Endothelial cell of umbilical vein (primary cell): ENCODE measurements around the gene NOXA1. TPM values are rescaled to one million over a fixed set of nuclear protein-coding genes. Genes with fewer than 3 reads are reported as not detected.

ENCODE experiments used
- BruUV-seq: library from RNA; stranded (reverse); fragments of 400-500 nt; replicated peaks from 2 replicates; lab custom pipeline; 2021; lab: Mats Ljungman, UMichigan
- CTCF ChIA-PET: fragments of 300-600, 350-600 bp; sonication (Branson Sonifier 250); formaldehyde crosslinking; loops from one replicate; lab custom pipeline; 2021; ENCODE audit warnings: antibody characterized with exemption, inconsistent platforms; lab: Charles Lee
- POLR2A ChIA-PET: fragments of 300-600, 350-600 bp; sonication (Branson Sonifier 250); formaldehyde crosslinking; loops from one replicate; lab custom pipeline; 2021; ENCODE audit warnings: antibody characterized with exemption, inconsistent platforms; lab: Charles Lee
- DNase-seq: peaks from one replicate; pipeline ENCODE4 v3.0.0-alpha.2; 2011; ENCODE audit warnings: low read depth, low spot score
- FAIRE-seq: peaks from 2 replicates; lab custom pipeline; 2011; peaks lifted over from hg19 to GRCh38; lab: Jason Lieb, UNC
- H2AFZ ChIP-seq: 2 replicates; pipeline ENCODE4 v1.6.0; 2012; ENCODE audit warnings: low read depth, low read length, control low read depth, inconsistent platforms
- H3K27ac ChIP-seq: 2 replicates; pipeline ENCODE4 v1.5.1; 2011; ENCODE audit warnings: low read depth, mild to moderate bottlenecking, control low read depth, low read length, moderate library complexity; ENCODE audit not compliant: insufficient read depth
- H3K27me3 ChIP-seq, 2 experiments: 2 replicates each; pipeline versions ENCODE4 v1.6.0 to v1.6.1; 2011; ENCODE audit warnings: low read length in 2 of 2, mixed read lengths in 1 of 2; ENCODE audit not compliant: control insufficient read depth in 2 of 2, insufficient read depth in 2 of 2
- H3K36me3 ChIP-seq, 2 experiments: 2 replicates in 1 of 2; 3 replicates in 1 of 2; pipeline ENCODE4 v1.5.1; 2011; ENCODE audit warnings: low read length in 2 of 2, mild to moderate bottlenecking in 1 of 2, moderate library complexity in 1 of 2; ENCODE audit not compliant: control insufficient read depth in 2 of 2, insufficient read depth in 2 of 2; ENCODE audit errors: extremely low read depth in 1 of 2
- H3K4me1 ChIP-seq: 3 replicates; pipeline ENCODE4 v1.5.1; 2011; ENCODE audit warnings: mild to moderate bottlenecking, low read length; ENCODE audit not compliant: control insufficient read depth, insufficient read depth; ENCODE audit errors: extremely low read depth
- H3K4me2 ChIP-seq: 2 replicates; pipeline ENCODE4 v1.6.1; 2011; ENCODE audit warnings: low read length, control low read depth, mixed read lengths; ENCODE audit not compliant: insufficient read depth
- H3K4me3 ChIP-seq, 3 experiments: fragments of 200-600 bp in 1 of 3; sonication (generic), shearing (Covaris generic) in 1 of 3; replicated peaks in 1 of 3; 2 replicates each; pipeline ENCODE4 v1.5.1; 2011 to 2016; ENCODE audit warnings: control low read depth in 3 of 3, low read length in 3 of 3, mild to moderate bottlenecking in 2 of 3, inconsistent platforms in 1 of 3, low read depth in 1 of 3, moderate library complexity in 1 of 3; ENCODE audit not compliant: insufficient read depth in 1 of 3
- H3K79me2 ChIP-seq: 2 replicates; pipeline ENCODE4 v1.6.0; 2012; ENCODE audit warnings: low read length, inconsistent platforms; ENCODE audit not compliant: control insufficient read depth, insufficient read depth
- H3K9ac ChIP-seq: replicated peaks from 2 replicates; pipeline ENCODE3; 2011; ENCODE audit warnings: low read length, control low read depth; ENCODE audit not compliant: insufficient read depth; ENCODE audit errors: extremely low read depth
- H3K9me1 ChIP-seq: replicated peaks from 3 replicates; pipeline ENCODE4 v1.6.0; 2011; ENCODE audit warnings: mild to moderate bottlenecking, low read length; ENCODE audit not compliant: control insufficient read depth, insufficient read depth; ENCODE audit errors: extremely low read depth
- H3K9me3 ChIP-seq: replicated peaks from 2 replicates; pipeline ENCODE4 v1.5.1; 2012; ENCODE audit warnings: low read length, inconsistent platforms; ENCODE audit not compliant: control insufficient read depth, insufficient read depth
- H4K20me1 ChIP-seq: replicated peaks from 2 replicates; pipeline ENCODE3; 2011; ENCODE audit warnings: mild to moderate bottlenecking, low read length; ENCODE audit not compliant: control insufficient read depth, insufficient read depth; ENCODE audit errors: extremely low read depth
- EZH2 ChIP-seq: IDR thresholded peaks from 2 replicates; pipeline ENCODE4 v1.6.1; 2012; ENCODE audit warnings: borderline replicate concordance, low read depth, mild to moderate bottlenecking, moderate library complexity, low read length, inconsistent platforms; ENCODE audit not compliant: severe bottlenecking
- FOS ChIP-seq: IDR thresholded peaks from 2 replicates; pipeline ENCODE4 v1.6.1; 2011; ENCODE audit warnings: mild to moderate bottlenecking, low read length, moderate library complexity, borderline replicate concordance; ENCODE audit not compliant: insufficient read depth
- GATA2 ChIP-seq: IDR thresholded peaks from 2 replicates; pipeline ENCODE4 v1.7.0; 2011; ENCODE audit warnings: low read depth, mild to moderate bottlenecking, moderate library complexity, mixed read lengths, low read length; ENCODE audit not compliant: insufficient read length, insufficient read depth
- JUN ChIP-seq: IDR thresholded peaks from 2 replicates; pipeline ENCODE4 v1.6.1; 2011; ENCODE audit warnings: borderline replicate concordance, low read depth; ENCODE audit not compliant: insufficient read length, insufficient read depth
- MYC ChIP-seq: IDR thresholded peaks from one replicate; pipeline ENCODE4 v1.6.1; 2011; ENCODE audit warnings: mild to moderate bottlenecking, low read depth, low read length
- POLR2A ChIP-seq: IDR thresholded peaks from 2 replicates; pipeline ENCODE4 v1.6.1; 2012; ENCODE audit warnings: low read depth, mild to moderate bottlenecking, control low read depth, low read length
- POLR2AphosphoS5 ChIP-seq: IDR thresholded peaks from 2 replicates; pipeline ENCODE4 v1.6.1; 2012; ENCODE audit warnings: low read depth, mild to moderate bottlenecking, control low read depth, low read length, moderate library complexity; ENCODE audit not compliant: insufficient read depth
- dilution Hi-C: fragments of 300-500 bp; cut with MboI; formaldehyde crosslinking; loops from one replicate; pipeline ENCODE4 v1.15.0; 2019; ENCODE audit warnings: low sequenced_read_pairs; ENCODE audit not compliant: extremely low pct_ligation_motif_present
- intact Hi-C: fragments of 100-400 bp; cut with micrococcal nuclease; formaldehyde crosslinking; loops from one replicate; pipeline ENCODE4 v1.10.0; 2022
- polyA plus RNA-seq, 4 experiments: library from polyadenylated mRNA; depleted of rRNA in 3 of 4; stranded (reverse) in 3 of 4; unstranded in 1 of 4; fragments of >200 nt; gene quantifications; 2 replicates each; pipeline versions ENCODE4 v1.2.1 to v1.2.3, GENCODE V29; 2011 to 2012; ENCODE audit warnings: missing spikeins in 1 of 4
- total RNA-seq: library from RNA; stranded (reverse); gene quantifications from 2 replicates; pipeline ENCODE4 v1.2.3, GENCODE V29; 2021
- TF ChIP-seq, protein P1 (sequence below), 2 donors: IDR thresholded peaks; 1 replicate in 1 of 2; 2 replicates in 1 of 2; pipeline ENCODE4 v1.5.1; 2011; ENCODE audit warnings: low read length in 2 of 2, mild to moderate bottlenecking in 2 of 2, moderate library complexity in 2 of 2, control low read depth in 1 of 2, inconsistent platforms in 1 of 2, low read depth in 1 of 2; ENCODE audit not compliant: insufficient read depth in 1 of 2; ENCODE audit errors: extremely low read depth in 1 of 2
- TF ChIP-seq, protein P2 (sequence below): IDR thresholded peaks from 2 replicates; pipeline ENCODE4 v1.6.1; 2011; ENCODE audit not compliant: insufficient read depth, insufficient read length

NOXA1 gene
- total and polyA plus RNA-seq, 2 donors (not counting 3 experiments of a cell fraction or from before 2014, with no cell fraction given), result 0.40 to 0.91 TPM

DNA sequence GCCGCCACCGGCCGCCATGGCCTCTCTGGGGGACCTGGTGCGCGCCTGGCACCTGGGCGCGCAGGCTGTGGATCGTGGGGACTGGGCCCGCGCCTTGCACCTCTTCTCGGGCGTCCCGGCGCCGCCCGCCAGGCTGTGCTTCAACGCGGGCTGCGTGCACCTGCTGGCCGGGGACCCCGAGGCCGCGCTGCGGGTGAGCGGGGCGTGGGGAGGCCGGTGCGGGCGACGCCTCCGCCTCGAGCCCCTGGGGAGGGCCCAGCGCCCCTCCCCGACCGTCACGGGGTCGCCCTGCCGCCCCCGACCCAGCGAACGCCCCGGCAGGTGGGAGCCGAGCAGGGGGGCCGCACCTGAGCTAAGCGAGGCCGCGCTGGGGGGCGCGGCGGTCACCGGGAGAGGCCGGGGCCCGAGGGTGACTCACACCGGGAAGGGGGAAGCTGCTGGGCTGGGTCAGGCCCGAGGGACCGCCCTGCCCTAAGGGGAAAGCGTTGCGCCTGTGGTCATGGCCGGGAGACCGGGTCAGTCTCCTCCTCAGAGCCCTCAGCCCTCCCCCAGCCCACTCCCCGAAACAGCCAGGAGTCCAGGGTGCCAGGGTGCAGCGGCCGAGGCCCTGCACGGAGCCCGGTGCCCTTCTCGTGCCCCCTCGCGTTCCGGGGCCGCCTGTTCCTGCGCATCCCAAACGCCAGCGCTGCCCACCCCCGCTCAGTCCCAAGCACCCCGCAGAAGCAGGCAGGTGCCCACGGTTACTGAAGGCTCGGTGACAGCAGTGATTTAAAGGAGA lies 510 bp downstream of the NOXA1 start:
- H3K27ac ChIP-seq, result no peak overlapping the region
- H3K4me1 ChIP-seq, result peaks cover 14% of the 10 kb centered on the region
- peak overlapping the region; percentile 85 for H2AFZ ChIP-seq
- dilution Hi-C loops (no loop called here), intact Hi-C loops (loop anchor here (1.0 to 10.0 kb wide), 2 partner anchors 22 to 101 kb away; no protein-coding TSS in a partner anchor)
- H3K9me3 ChIP-seq, result no peaks in the 10 kb centered on the region
- no peaks in the 10 kb centered on the region for H3K27me3 ChIP-seq
- H3K9me1 ChIP-seq, result no peaks in the 10 kb centered on the region
- TF ChIP-seq EZH2 (no peak), FOS (peak; percentile 22)
- H3K36me3 ChIP-seq, result no peaks in the 10 kb centered on the region
- no peak for DNase-seq
- FAIRE-seq, result no peak
- ChIA-PET POLR2A (interaction anchor here (1.6 kb wide), 1 partner anchor 122 kb away, joined by 5 read pairs; the partner anchor contains the start of gene NRARP), CTCF (interaction anchor here (0.6 to 2.5 kb wide), 20 partner anchors 9 to 169 kb away, joined by 3 to 29 read pairs (median 7); partner anchors contain the start of genes ENTPD8, NELFB, NRARP and NSMF)
- BruUV-seq, result no TSS peak
- peak overlapping the region; percentile 35 for H3K9ac ChIP-seq
- H3K4me3 ChIP-seq, result peak overlapping the region in 1 of 3 experiments; percentile 61
- peaks cover 28% of the 10 kb centered on the region for H3K79me2 ChIP-seq
- no peaks in the 10 kb centered on the region for H4K20me1 ChIP-seq
- peak overlapping the region; percentile 5 for H3K4me2 ChIP-seq

GRCh38 chr9:137426018-137426681 lies 3.0 kb downstream of the NOXA1 start:
- no TSS peak for BruUV-seq
- POLR2A ChIA-PET, result no interaction called here
- no peak overlapping the region for H3K4me2 ChIP-seq
- H3K27me3 ChIP-seq, result no peaks in the 10 kb centered on the region
- no peaks in the 10 kb centered on the region for H3K9me3 ChIP-seq
- intact Hi-C loops, result loop anchor here (10.0 kb wide), 1 partner anchor 99 kb away; no protein-coding TSS in a partner anchor
- H3K4me1 ChIP-seq, result peaks cover 14% of the 10 kb centered on the region
- H2AFZ ChIP-seq, result no peak overlapping the region
- H3K27ac ChIP-seq, result no peak overlapping the region
- H3K79me2 ChIP-seq, result peaks cover 14% of the 10 kb centered on the region
- H3K4me3 ChIP-seq, result no peak overlapping the region
- no peaks in the 10 kb centered on the region for H3K36me3 ChIP-seq
- TF ChIP-seq, protein P1, sequence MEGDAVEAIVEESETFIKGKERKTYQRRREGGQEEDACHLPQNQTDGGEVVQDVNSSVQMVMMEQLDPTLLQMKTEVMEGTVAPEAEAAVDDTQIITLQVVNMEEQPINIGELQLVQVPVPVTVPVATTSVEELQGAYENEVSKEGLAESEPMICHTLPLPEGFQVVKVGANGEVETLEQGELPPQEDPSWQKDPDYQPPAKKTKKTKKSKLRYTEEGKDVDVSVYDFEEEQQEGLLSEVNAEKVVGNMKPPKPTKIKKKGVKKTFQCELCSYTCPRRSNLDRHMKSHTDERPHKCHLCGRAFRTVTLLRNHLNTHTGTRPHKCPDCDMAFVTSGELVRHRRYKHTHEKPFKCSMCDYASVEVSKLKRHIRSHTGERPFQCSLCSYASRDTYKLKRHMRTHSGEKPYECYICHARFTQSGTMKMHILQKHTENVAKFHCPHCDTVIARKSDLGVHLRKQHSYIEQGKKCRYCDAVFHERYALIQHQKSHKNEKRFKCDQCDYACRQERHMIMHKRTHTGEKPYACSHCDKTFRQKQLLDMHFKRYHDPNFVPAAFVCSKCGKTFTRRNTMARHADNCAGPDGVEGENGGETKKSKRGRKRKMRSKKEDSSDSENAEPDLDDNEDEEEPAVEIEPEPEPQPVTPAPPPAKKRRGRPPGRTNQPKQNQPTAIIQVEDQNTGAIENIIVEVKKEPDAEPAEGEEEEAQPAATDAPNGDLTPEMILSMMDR (IDR thresholded peaks at IDR 0.05; ENCODE audit: extremely low read depth in 1 of 2, insufficient read depth in 1 of 2, low read depth in 1 of 2, low read length in 2 of 2), result no peak
- TF ChIP-seq MYC, result no peak
- no peak for TF ChIP-seq JUN
- no peak for TF ChIP-seq EZH2
- TF ChIP-seq POLR2A, result no peak
- no peak for TF ChIP-seq FOS
- TF ChIP-seq, protein P2, sequence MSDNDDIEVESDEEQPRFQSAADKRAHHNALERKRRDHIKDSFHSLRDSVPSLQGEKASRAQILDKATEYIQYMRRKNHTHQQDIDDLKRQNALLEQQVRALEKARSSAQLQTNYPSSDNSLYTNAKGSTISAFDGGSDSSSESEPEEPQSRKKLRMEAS, result no peak
- no peak for TF ChIP-seq GATA2
- TF ChIP-seq POLR2AphosphoS5, result no peak
- FAIRE-seq, result no peak
- H3K9me1 ChIP-seq, result no peaks in the 10 kb centered on the region
- H3K9ac ChIP-seq, result no peak overlapping the region
- DNase-seq, result no peak
- CTCF ChIA-PET, result interaction anchor here (1.5 to 1.7 kb wide), 2 partner anchors 19 to 124 kb away, joined by 4 read pairs; partner anchors contain the start of gene NRARP
- dilution Hi-C loops, result no loop called here
- no peaks in the 10 kb centered on the region for H4K20me1 ChIP-seq
